Vagina (tissue), 2 donors: ENCODE data around the gene JAK2. TPM values are rescaled to one million over a fixed set of nuclear protein-coding genes. Genes with fewer than 3 reads are reported as not detected.
A peak's percentile ranks its signal among the peaks of the same experiment; 100 is the strongest.

Experiments
- DNase-seq, 2 donors: peaks; one replicate each; pipeline ENCODE4 v3.0.0-alpha.2; 2017; ENCODE audit errors: extremely low spot score in 2 of 2
- H3K27ac ChIP-seq: fragments of 200-600 bp; sonication (generic); one replicate; pipeline ENCODE4 v1.5.1; 2019
- H3K27me3 ChIP-seq: fragments of 200-600 bp; sonication (generic); one replicate; pipeline ENCODE4 v1.5.1; 2019
- H3K36me3 ChIP-seq, 2 donors: fragments of 200-600 bp; sonication (generic); one replicate each; pipeline ENCODE4 v1.5.1; 2017 to 2019
- H3K4me1 ChIP-seq: fragments of 200-600 bp; sonication (generic); one replicate; pipeline ENCODE4 v1.5.1; 2019
- H3K4me3 ChIP-seq, 2 donors: fragments of 200-600 bp; sonication (generic); 1 replicate in 1 of 2; 2 replicates in 1 of 2; pipeline ENCODE4 v1.5.1; 2016 to 2019
- H3K9me3 ChIP-seq: fragments of 200-600 bp; sonication (generic); one replicate; pipeline ENCODE4 v1.5.1; 2019
- POLR2A ChIP-seq, 2 donors: fragments of 450-650 bp; IDR thresholded peaks; one replicate each; pipeline ENCODE4 v1.6.1; 2017; ENCODE audit warnings: antibody characterized with exemption in 2 of 2, mild to moderate bottlenecking in 2 of 2, moderate library complexity in 2 of 2
- POLR2AphosphoS5 ChIP-seq, 2 donors: sonication (generic); formaldehyde crosslinking; IDR thresholded peaks; one replicate each; pipeline ENCODE4 v1.9.0; 2017; ENCODE audit warnings: antibody characterized with exemption in 2 of 2, mild to moderate bottlenecking in 2 of 2, low read depth in 1 of 2; ENCODE audit not compliant: insufficient read depth in 1 of 2
- intact Hi-C: fragments of 100-400 bp; cut with DNase I; formaldehyde crosslinking; loops from one replicate; pipeline ENCODE4 v1.15.1; 2023
- total RNA-seq: library from RNA; depleted of rRNA; stranded (reverse); fragments of >200 nt; gene quantifications from one replicate; pipeline ENCODE4 v1.2.3, GENCODE V29; 2016
- TF ChIP-seq, protein P1 (sequence below), 3 experiments: fragments of 450-650 bp in 2 of 3; fragments of 200-600 bp in 1 of 3; sonication (generic) in 1 of 3; IDR thresholded peaks; one replicate each; pipeline ENCODE4 v1.5.1; 2017 to 2019; ENCODE audit warnings: antibody characterized with exemption in 3 of 3, mild to moderate bottlenecking in 2 of 3, moderate library complexity in 2 of 3

Gene JAK2
- total RNA-seq, 1 donor from 2014 or later, result 25.8 TPM

DNA sequence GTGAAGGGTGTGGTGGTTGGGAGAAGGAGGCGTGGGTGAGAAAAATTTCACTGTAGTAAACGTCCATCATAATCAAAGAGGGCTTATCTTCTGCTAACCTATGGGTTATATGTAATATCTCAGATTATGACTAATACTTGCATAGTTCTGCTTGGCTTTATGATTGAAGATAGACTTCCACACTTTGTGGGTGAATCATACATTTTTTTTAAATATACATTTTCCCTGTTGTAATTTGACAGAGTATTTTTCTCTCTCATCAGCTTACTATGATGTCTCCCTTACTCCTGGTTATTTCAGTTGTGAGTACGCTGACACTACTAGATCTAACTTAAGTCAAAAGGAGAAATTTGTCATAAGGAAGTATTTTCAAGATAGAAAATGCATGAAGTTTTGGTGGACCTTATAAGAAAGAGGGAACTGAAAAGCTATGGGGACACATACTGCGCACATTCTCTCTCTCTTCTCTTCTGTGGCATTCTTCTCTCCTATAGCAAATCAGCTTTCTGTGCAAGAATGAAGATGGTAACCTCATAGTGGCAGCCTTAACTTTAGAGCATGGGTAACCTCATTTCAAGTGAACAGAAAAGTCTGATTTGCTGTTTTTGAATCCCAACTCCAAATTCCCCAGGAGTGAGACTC is 4.9 kb upstream of the JAK2 start:
- Histone ChIP-seq H3K27ac (peak overlapping the region; percentile 68), H3K36me3 (no peaks in the 10 kb centered on the region), H3K4me1 (peaks cover 11% of the 10 kb centered on the region), H3K9me3 (no peaks in the 10 kb centered on the region), H3K4me3 (no peak overlapping the region), H3K27me3 (no peaks in the 10 kb centered on the region)
- DNase-seq, result no peak
- TF ChIP-seq POLR2A (IDR thresholded peaks at IDR 0.05), result no peak
- TF ChIP-seq, protein P1, sequence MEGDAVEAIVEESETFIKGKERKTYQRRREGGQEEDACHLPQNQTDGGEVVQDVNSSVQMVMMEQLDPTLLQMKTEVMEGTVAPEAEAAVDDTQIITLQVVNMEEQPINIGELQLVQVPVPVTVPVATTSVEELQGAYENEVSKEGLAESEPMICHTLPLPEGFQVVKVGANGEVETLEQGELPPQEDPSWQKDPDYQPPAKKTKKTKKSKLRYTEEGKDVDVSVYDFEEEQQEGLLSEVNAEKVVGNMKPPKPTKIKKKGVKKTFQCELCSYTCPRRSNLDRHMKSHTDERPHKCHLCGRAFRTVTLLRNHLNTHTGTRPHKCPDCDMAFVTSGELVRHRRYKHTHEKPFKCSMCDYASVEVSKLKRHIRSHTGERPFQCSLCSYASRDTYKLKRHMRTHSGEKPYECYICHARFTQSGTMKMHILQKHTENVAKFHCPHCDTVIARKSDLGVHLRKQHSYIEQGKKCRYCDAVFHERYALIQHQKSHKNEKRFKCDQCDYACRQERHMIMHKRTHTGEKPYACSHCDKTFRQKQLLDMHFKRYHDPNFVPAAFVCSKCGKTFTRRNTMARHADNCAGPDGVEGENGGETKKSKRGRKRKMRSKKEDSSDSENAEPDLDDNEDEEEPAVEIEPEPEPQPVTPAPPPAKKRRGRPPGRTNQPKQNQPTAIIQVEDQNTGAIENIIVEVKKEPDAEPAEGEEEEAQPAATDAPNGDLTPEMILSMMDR (IDR thresholded peaks at IDR 0.05), result no peak
- no peak for TF ChIP-seq POLR2AphosphoS5 (IDR thresholded peaks at IDR 0.05; ENCODE audit: insufficient read depth in 1 of 2, low read depth in 1 of 2)
- intact Hi-C loops, result loop anchor here (10.0 kb wide), 2 partner anchors 55 to 295 kb away; no protein-coding TSS in a partner anchor

DNA sequence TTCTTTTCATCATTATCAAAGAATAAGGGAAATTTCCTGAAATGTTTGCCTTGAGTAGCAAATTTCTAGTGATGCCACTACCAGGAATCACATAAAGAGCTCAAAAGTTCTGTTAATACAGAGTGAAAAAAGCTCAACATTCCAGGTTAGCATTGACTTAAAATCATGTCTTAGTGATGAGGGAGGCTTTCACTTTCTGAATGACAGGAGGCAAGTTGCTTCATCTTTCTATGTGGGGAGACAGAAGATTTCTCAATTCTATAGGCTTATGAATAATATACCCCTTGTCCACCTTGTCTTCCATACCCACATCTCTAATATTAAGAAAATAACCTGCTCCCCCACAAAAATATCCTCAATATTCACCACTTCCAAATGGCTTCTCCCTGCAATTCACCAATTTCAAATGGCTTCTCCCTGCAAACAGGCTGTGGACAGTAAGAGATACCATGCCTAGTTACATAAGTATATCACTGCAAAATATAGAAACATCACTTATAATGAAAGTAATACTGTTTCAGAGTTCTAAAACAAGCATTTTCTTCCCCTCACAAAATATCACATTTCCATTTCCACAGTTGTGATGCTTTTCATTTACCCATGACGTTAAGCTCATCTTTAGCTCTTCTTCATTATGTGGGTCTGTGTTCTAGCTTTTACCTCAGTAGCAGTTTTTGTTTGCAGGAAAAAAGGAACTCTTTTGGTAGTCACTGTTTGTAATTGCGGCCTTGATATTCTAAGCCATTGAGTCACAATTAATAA is 2.2 kb upstream of the JAK2 start:
- Histone ChIP-seq H3K36me3 (no peaks in the 10 kb centered on the region), H3K4me3 (no peak overlapping the region), H3K9me3 (no peaks in the 10 kb centered on the region), H3K4me1 (peaks cover 27% of the 10 kb centered on the region), H3K27ac (no peak overlapping the region), H3K27me3 (no peaks in the 10 kb centered on the region)
- TF ChIP-seq POLR2A (IDR thresholded peaks at IDR 0.05) (no peak), POLR2AphosphoS5 (IDR thresholded peaks at IDR 0.05; ENCODE audit: insufficient read depth in 1 of 2, low read depth in 1 of 2) (no peak)
- TF ChIP-seq, protein P1 (IDR thresholded peaks at IDR 0.05), result no peak
- intact Hi-C loops, result loop anchor here (10.0 kb wide), 2 partner anchors 58 to 298 kb away; no protein-coding TSS in a partner anchor
- DNase-seq, result no peak

DNA sequence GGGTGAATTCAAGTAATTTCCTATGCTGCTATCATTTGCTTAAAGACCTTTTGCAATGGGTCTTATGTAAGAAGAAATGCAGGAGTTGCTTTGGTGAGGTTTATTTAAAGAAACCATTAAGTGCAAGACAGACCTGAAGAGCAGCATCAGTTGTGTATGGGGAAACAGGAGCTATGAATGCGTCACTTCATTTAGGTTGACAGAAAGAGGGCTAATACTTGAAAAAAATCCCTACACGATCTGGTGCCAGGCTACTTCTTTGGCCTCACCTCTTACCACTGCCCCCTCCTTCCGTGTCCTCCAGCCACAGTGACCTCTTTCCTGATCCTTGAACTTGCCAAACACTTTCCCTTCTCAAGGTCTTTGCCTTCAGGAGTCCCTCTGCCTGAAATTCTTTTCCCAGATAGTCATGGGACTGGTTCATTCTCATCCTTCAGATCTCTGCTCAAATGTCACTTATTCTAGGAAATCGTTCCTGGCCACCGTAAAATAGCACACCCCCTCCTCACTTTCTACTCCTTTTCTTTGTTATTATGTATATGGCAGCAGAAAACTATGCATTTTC is 1.4 kb upstream of the JAK2 start:
- Histone ChIP-seq H3K4me1 (peaks cover 35% of the 10 kb centered on the region), H3K4me3 (peak overlapping the region; percentile 49 to 66), H3K27ac (peak overlapping the region; percentile 94), H3K36me3 (no peaks in the 10 kb centered on the region), H3K9me3 (no peaks in the 10 kb centered on the region), H3K27me3 (no peaks in the 10 kb centered on the region)
- DNase-seq, result no peak
- intact Hi-C loops, result loop anchor here (10.0 kb wide), 2 partner anchors 59 to 299 kb away; no protein-coding TSS in a partner anchor
- TF ChIP-seq, protein P1 (IDR thresholded peaks at IDR 0.05), result no peak
- TF ChIP-seq POLR2A (IDR thresholded peaks at IDR 0.05) (no peak), POLR2AphosphoS5 (IDR thresholded peaks at IDR 0.05; ENCODE audit: insufficient read depth in 1 of 2, low read depth in 1 of 2) (no peak)

DNA sequence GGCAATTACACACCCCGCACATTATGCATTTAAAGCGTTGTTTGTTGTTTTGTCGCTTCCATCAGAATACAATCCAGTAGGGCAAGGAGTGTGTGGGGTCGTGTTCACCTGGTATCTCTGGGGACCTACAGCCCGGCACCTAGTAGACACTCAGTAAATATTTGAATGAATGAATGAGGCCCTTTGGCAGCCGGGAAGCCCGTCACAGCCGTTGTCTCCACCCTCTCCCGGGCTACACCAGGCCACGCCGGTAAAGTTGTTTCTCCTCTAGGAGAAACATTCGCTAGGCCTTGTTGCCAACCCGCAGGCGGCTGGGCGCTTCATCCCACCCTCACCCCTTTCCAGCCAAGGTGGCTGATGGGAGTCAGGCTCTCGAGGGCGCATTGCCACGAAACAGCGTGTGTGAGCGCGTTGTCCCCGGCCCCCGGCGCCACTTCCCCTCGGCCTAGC is 876 bp upstream of the JAK2 start:
- intact Hi-C loops, result loop anchor here (10.0 kb wide), 2 partner anchors 59 to 299 kb away; no protein-coding TSS in a partner anchor
- Histone ChIP-seq H3K27ac (peak overlapping the region; percentile 94), H3K4me1 (peaks cover 38% of the 10 kb centered on the region), H3K4me3 (peak overlapping the region; percentile 49 to 66), H3K9me3 (no peaks in the 10 kb centered on the region), H3K36me3 (no peaks in the 10 kb centered on the region), H3K27me3 (no peaks in the 10 kb centered on the region)
- DNase-seq, result no peak
- TF ChIP-seq POLR2AphosphoS5 (IDR thresholded peaks at IDR 0.05; ENCODE audit: insufficient read depth in 1 of 2, low read depth in 1 of 2) (no peak), POLR2A (IDR thresholded peaks at IDR 0.05) (no peak)
- TF ChIP-seq, protein P1 (IDR thresholded peaks at IDR 0.05), result no peak
